HG03432 (cell line): ENCODE measurements around the gene MSI2.

Experiments used
- ATAC-seq: cut with Tn5 transposase; IDR thresholded peaks from one replicate; pipeline ENCODE4 v1.9.1; 2021; ENCODE audit warnings: mild to moderate bottlenecking, moderate library complexity; ENCODE audit not compliant: unreplicated experiment

MSI2 gene

GRCh38 chr17:57559634-57560318, 303.5 kb downstream of the MSI2 start:
- no peak for ATAC-seq

GRCh38 chr17:57560319-57560705, 304.0 kb downstream of the MSI2 start:
- no peak for ATAC-seq

- ATAC-seq: no peak
Observed at GRCh38 chr17:57561072-57561861, 304.9 kb downstream of the MSI2 start.

GRCh38 chr17:57562184-57562698, 305.9 kb downstream of the MSI2 start:
- no peak for ATAC-seq

- ATAC-seq: no peak
Observed at GRCh38 chr17:57563958-57564357, 307.6 kb downstream of the MSI2 start.

- ATAC-seq: no peak
Observed at GRCh38 chr17:57565176-57565575, 308.9 kb downstream of the MSI2 start.

GRCh38 chr17:57566721-57567120, 310.4 kb downstream of the MSI2 start:
- no peak for ATAC-seq

- ATAC-seq: no peak
Observed at GRCh38 chr17:57567251-57567650, 310.9 kb downstream of the MSI2 start.

GRCh38 chr17:57568340-57568739, 312.0 kb downstream of the MSI2 start:
- no peak for ATAC-seq

GRCh38 chr17:57569021-57569420, 312.7 kb downstream of the MSI2 start:
- no peak for ATAC-seq

- no peak for ATAC-seq
Observed at GRCh38 chr17:57569853-57570252, 313.5 kb downstream of the MSI2 start.

GRCh38 chr17:57570724-57571344, 314.5 kb downstream of the MSI2 start:
- no peak for ATAC-seq

- ATAC-seq: no peak
Observed at GRCh38 chr17:57572062-57572461, 315.7 kb downstream of the MSI2 start.

- ATAC-seq: no peak
Observed at GRCh38 chr17:57572600-57572999, 316.3 kb downstream of the MSI2 start.

- ATAC-seq: no peak
Observed at GRCh38 chr17:57574040-57574513, 317.8 kb downstream of the MSI2 start.

- ATAC-seq: no peak
Observed at GRCh38 chr17:57576744-57577143, 320.4 kb downstream of the MSI2 start.

- no peak for ATAC-seq
Observed at GRCh38 chr17:57577751-57578607, 321.7 kb downstream of the MSI2 start.

GRCh38 chr17:57578608-57579225, 322.4 kb downstream of the MSI2 start:
- no peak for ATAC-seq

GRCh38 chr17:57579245-57579644, 322.9 kb downstream of the MSI2 start:
- ATAC-seq: no peak

- no peak for ATAC-seq
Observed at GRCh38 chr17:57580055-57580739, 323.9 kb downstream of the MSI2 start.
